Measurements from ENCODE around the gene SPATA9. TPM values are rescaled to one million over a fixed set of nuclear protein-coding genes. Genes with fewer than 3 reads are reported as not detected.
"Not testable (repeated sequence)": the region's sequence is repeated elsewhere in the genome, so short reads cannot be mapped to it uniquely, and the experiment has no call there.

Gene SPATA9
- total and polyA plus RNA-seq, 4 experiments from 2014 or later = 0.09 TPM; not detected in 3

- H3K4me1 Mint-ChIP-seq = peaks cover 0 to 5% (median 2%) of the 10 kb centered on the region in 4 donors
- Histone ChIP-seq H3K27me3 (ENCODE audit: insufficient read depth, low read length) (no peaks in the 10 kb centered on the region), H3K4me1 (ENCODE audit: insufficient read depth, low read length) (no peaks in the 10 kb centered on the region), H3K9me3 (ENCODE audit: control insufficient read depth in 1 of 2, low read length in 2 of 2) (no peaks in the 10 kb centered on the region), H3K27ac (ENCODE audit: low read depth, low read length) (no peak overlapping the region), H3K36me3 (ENCODE audit: insufficient read depth, low read length) (no peaks in the 10 kb centered on the region), H3K4me3 (ENCODE audit: low read length in 2 of 2) (no peak overlapping the region)
- no peaks in the 10 kb centered on the region for H3K9me3 Mint-ChIP-seq
- peaks cover 4 to 13% of the 10 kb centered on the region in 2 donors for H3K27me3 Mint-ChIP-seq
- CTCF ChIA-PET (ENCODE audit: partially characterized antibody) = no interaction called here
- no peak overlapping the region for H3K27ac Mint-ChIP-seq
- no peaks in the 10 kb centered on the region for H3K36me3 Mint-ChIP-seq
- POLR2A ChIA-PET (ENCODE audit: partially characterized antibody) = no interaction called here
- intact Hi-C loops (cut with micrococcal nuclease) = no loop called here
- DNase-seq = no peak
- no peak overlapping the region for H3K4me3 Mint-ChIP-seq
Measured at GRCh38 chr5:95709967-95710650, 27.3 kb upstream of the SPATA9 start.

GRCh38 chr5:95708876-95709275, 26.1 kb upstream of the SPATA9 start:
- peaks cover 0 to 5% (median 0%) of the 10 kb centered on the region in 4 donors for H3K4me1 Mint-ChIP-seq
- POLR2A ChIA-PET (ENCODE audit: partially characterized antibody) = no interaction called here
- Histone ChIP-seq H3K27ac (ENCODE audit: low read depth, low read length) (no peak overlapping the region), H3K9me3 (ENCODE audit: control insufficient read depth in 1 of 2, low read length in 2 of 2) (no peaks in the 10 kb centered on the region), H3K4me3 (ENCODE audit: low read length in 2 of 2) (no peak overlapping the region), H3K27me3 (ENCODE audit: insufficient read depth, low read length) (no peaks in the 10 kb centered on the region), H3K36me3 (ENCODE audit: insufficient read depth, low read length) (no peaks in the 10 kb centered on the region), H3K4me1 (ENCODE audit: insufficient read depth, low read length) (no peaks in the 10 kb centered on the region)
- CTCF ChIA-PET (ENCODE audit: partially characterized antibody) = no interaction called here
- H3K27me3 Mint-ChIP-seq = peaks cover 4 to 13% of the 10 kb centered on the region in 2 donors
- no peak for DNase-seq
- H3K27ac Mint-ChIP-seq = no peak overlapping the region
- H3K36me3 Mint-ChIP-seq = no peaks in the 10 kb centered on the region
- H3K9me3 Mint-ChIP-seq = no peaks in the 10 kb centered on the region
- intact Hi-C loops (cut with micrococcal nuclease) = no loop called here
- H3K4me3 Mint-ChIP-seq = no peak overlapping the region

DNA sequence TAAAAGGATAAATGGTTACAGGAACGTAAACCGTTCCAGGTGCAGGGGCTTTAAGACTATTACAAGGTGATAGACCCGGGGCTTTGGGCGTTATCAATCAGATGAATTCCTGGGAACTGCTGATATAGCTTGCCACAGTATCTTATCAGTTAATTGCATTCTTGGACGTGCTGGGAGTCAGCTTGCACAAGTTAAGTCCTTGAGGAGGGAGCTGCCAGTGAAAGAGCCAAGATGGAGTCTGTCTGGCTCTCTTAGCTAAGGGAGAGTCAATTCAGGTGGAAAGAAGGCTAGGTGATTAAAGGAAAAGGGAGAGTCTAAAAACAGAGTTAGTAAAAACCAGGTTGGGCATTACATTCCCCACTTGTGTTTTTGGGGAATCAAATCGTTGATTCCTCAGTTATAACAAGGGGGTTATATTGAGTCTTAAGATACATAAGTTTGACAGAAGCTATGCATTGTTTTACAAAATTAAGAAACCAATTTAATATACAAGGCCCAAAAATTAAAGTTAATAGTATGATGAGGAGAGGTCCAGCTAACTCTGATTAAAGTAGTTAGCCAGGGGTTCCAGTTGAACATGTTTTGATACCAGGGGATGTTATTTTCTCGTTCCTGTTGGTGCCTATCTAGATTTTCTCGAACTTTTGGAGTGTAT, 24.9 kb upstream of the SPATA9 start:
- DNase-seq; H3K9me3 Mint-ChIP-seq; H3K27ac ChIP-seq (ENCODE audit: low read depth, low read length); H3K4me3 Mint-ChIP-seq; H3K4me3 ChIP-seq (ENCODE audit: low read length in 2 of 2); intact Hi-C loops (cut with micrococcal nuclease); H3K4me1 ChIP-seq (ENCODE audit: insufficient read depth, low read length); CTCF ChIA-PET (ENCODE audit: partially characterized antibody); H3K9me3 ChIP-seq (ENCODE audit: control insufficient read depth in 1 of 2, low read length in 2 of 2); H3K36me3 Mint-ChIP-seq; H3K36me3 ChIP-seq (ENCODE audit: insufficient read depth, low read length); POLR2A ChIA-PET (ENCODE audit: partially characterized antibody); H3K27ac Mint-ChIP-seq; H3K4me1 Mint-ChIP-seq; H3K27me3 ChIP-seq (ENCODE audit: insufficient read depth, low read length): not testable (repeated sequence)
- peaks cover 4 to 13% of the 10 kb centered on the region in 2 donors for H3K27me3 Mint-ChIP-seq

- Mint-ChIP-seq H3K4me3 (no peak overlapping the region), H3K27ac (no peak overlapping the region), H3K36me3 (no peaks in the 10 kb centered on the region), H3K27me3 (peaks cover 4 to 11% of the 10 kb centered on the region in 2 donors), H3K9me3 (no peaks in the 10 kb centered on the region), H3K4me1 (peaks cover 0 to 5% (median 0%) of the 10 kb centered on the region in 4 donors)
- POLR2A ChIA-PET (ENCODE audit: partially characterized antibody) = no interaction called here
- no peaks in the 10 kb centered on the region for H3K4me1 ChIP-seq (ENCODE audit: insufficient read depth, low read length)
- no peaks in the 10 kb centered on the region for H3K27me3 ChIP-seq (ENCODE audit: insufficient read depth, low read length)
- intact Hi-C loops (cut with micrococcal nuclease) = no loop called here
- H3K9me3 ChIP-seq (ENCODE audit: control insufficient read depth in 1 of 2, low read length in 2 of 2) = no peaks in the 10 kb centered on the region
- H3K36me3 ChIP-seq (ENCODE audit: insufficient read depth, low read length) = no peaks in the 10 kb centered on the region
- no peak overlapping the region for H3K4me3 ChIP-seq (ENCODE audit: low read length in 2 of 2)
- H3K27ac ChIP-seq (ENCODE audit: low read depth, low read length) = no peak overlapping the region
- CTCF ChIA-PET (ENCODE audit: partially characterized antibody) = no interaction called here
- no peak for DNase-seq
Measured at GRCh38 chr5:95707055-95707454, 24.3 kb upstream of the SPATA9 start.

GRCh38 chr5:95706196-95706595, 23.4 kb upstream of the SPATA9 start:
- H3K4me3 ChIP-seq (ENCODE audit: low read length in 2 of 2); H3K4me1 ChIP-seq (ENCODE audit: insufficient read depth, low read length); H3K36me3 ChIP-seq (ENCODE audit: insufficient read depth, low read length); H3K27ac ChIP-seq (ENCODE audit: low read depth, low read length); H3K4me3 Mint-ChIP-seq; POLR2A ChIA-PET (ENCODE audit: partially characterized antibody); H3K36me3 Mint-ChIP-seq; intact Hi-C loops (cut with micrococcal nuclease); H3K4me1 Mint-ChIP-seq; H3K9me3 Mint-ChIP-seq; CTCF ChIA-PET (ENCODE audit: partially characterized antibody); H3K27me3 ChIP-seq (ENCODE audit: insufficient read depth, low read length); DNase-seq; H3K27ac Mint-ChIP-seq; H3K9me3 ChIP-seq (ENCODE audit: control insufficient read depth in 1 of 2, low read length in 2 of 2): not testable (repeated sequence)
- peaks cover 4 to 15% of the 10 kb centered on the region in 2 donors for H3K27me3 Mint-ChIP-seq

DNA sequence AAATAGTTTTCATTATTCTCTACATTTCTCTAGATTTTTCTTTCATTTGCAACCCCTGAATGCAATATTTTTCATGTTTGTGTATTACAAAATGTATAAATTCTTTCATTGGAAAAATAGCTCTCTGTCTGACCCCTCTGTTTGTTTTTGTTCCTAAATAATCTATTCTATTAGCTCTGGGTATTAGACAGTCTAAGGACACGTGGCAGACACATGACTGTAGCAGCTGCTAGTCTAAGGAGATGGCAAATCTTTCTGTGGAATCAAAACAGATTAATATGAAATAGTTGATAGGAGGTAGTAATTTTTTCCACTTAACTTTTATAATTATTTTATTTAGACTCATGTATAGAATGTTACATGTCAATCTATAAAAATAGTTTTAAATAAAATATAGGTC, 21.4 kb upstream of the SPATA9 start:
- POLR2A ChIA-PET (ENCODE audit: partially characterized antibody) = no interaction called here
- intact Hi-C loops (cut with micrococcal nuclease) = no loop called here
- no peak overlapping the region for H3K4me3 Mint-ChIP-seq
- CTCF ChIA-PET (ENCODE audit: partially characterized antibody) = no interaction called here
- Histone ChIP-seq H3K9me3 (ENCODE audit: control insufficient read depth in 1 of 2, low read length in 2 of 2) (no peaks in the 10 kb centered on the region), H3K27ac (ENCODE audit: low read depth, low read length) (no peak overlapping the region), H3K4me1 (ENCODE audit: insufficient read depth, low read length) (no peaks in the 10 kb centered on the region), H3K36me3 (ENCODE audit: insufficient read depth, low read length) (no peaks in the 10 kb centered on the region), H3K27me3 (ENCODE audit: insufficient read depth, low read length) (no peaks in the 10 kb centered on the region), H3K4me3 (ENCODE audit: low read length in 2 of 2) (no peak overlapping the region)
- no peaks in the 10 kb centered on the region for H3K36me3 Mint-ChIP-seq
- H3K4me1 Mint-ChIP-seq = peaks cover 0 to 5% (median 0%) of the 10 kb centered on the region in 4 donors
- H3K27me3 Mint-ChIP-seq = peaks cover 10 to 12% of the 10 kb centered on the region in 2 donors
- no peak overlapping the region for H3K27ac Mint-ChIP-seq
- no peaks in the 10 kb centered on the region for H3K9me3 Mint-ChIP-seq
- no peak for DNase-seq

GRCh38 chr5:95701074-95701473, 18.3 kb upstream of the SPATA9 start:
- no peaks in the 10 kb centered on the region for H3K36me3 ChIP-seq (ENCODE audit: insufficient read depth, low read length)
- no peaks in the 10 kb centered on the region for H3K27me3 ChIP-seq (ENCODE audit: insufficient read depth, low read length)
- CTCF ChIA-PET (ENCODE audit: partially characterized antibody) = no interaction called here
- Mint-ChIP-seq H3K9me3 (no peaks in the 10 kb centered on the region), H3K27ac (no peak overlapping the region), H3K27me3 (peaks cover 11 to 16% of the 10 kb centered on the region in 2 donors), H3K36me3 (peaks cover 0 to 3% of the 10 kb centered on the region in 2 donors), H3K4me1 (peaks cover 0 to under 1% (median 0%) of the 10 kb centered on the region in 4 donors), H3K4me3 (no peak overlapping the region)
- no peaks in the 10 kb centered on the region for H3K4me1 ChIP-seq (ENCODE audit: insufficient read depth, low read length)
- DNase-seq = no peak
- H3K27ac ChIP-seq (ENCODE audit: low read depth, low read length) = no peak overlapping the region
- no peak overlapping the region for H3K4me3 ChIP-seq (ENCODE audit: low read length in 2 of 2)
- intact Hi-C loops (cut with micrococcal nuclease) = no loop called here
- H3K9me3 ChIP-seq (ENCODE audit: control insufficient read depth in 1 of 2, low read length in 2 of 2) = no peaks in the 10 kb centered on the region
- POLR2A ChIA-PET (ENCODE audit: partially characterized antibody) = no interaction called here
